Activated T-cell treated with anti-CD3 and anti-CD28 coated beads, Interleukin-2, amount 50 U/mL, for 72 hours (primary cell): ENCODE measurements around the gene CCSER1. TPM values are rescaled to one million over a fixed set of nuclear protein-coding genes. Genes with fewer than 3 reads are reported as not detected.

Experiments used
- ATAC-seq, 2 donors: fragments of 150-1000 bp; cut with Tn5 transposase; replicated peaks in 1 of 2; 2 replicates each; pipeline ENCODE4 v1.10.0; 2021; ENCODE audit warnings: moderate library complexity in 2 of 2, mild to moderate bottlenecking in 1 of 2
- DNase-seq, 2 donors: peaks; one replicate each; pipeline ENCODE4 v3.0.0; 2021 to 2022; ENCODE audit warnings: mixed read lengths in 1 of 2
- H3K27ac Mint-ChIP-seq: one replicate; pipeline ENCODE4 v1.8.0; 2022; ENCODE audit warnings: mild to moderate bottlenecking, moderate library complexity, mixed read lengths
- H3K27me3 Mint-ChIP-seq: one replicate; pipeline ENCODE4 v1.8.0; 2022; ENCODE audit warnings: low read depth, mixed read lengths
- H3K36me3 Mint-ChIP-seq, 2 donors: one replicate each; pipeline ENCODE4 v1.8.0; 2022; ENCODE audit warnings: mixed read lengths in 2 of 2, mild to moderate bottlenecking in 1 of 2; ENCODE audit not compliant: insufficient read depth in 2 of 2
- H3K4me1 Mint-ChIP-seq: one replicate; pipeline ENCODE4 v1.8.0; 2022; ENCODE audit warnings: low read depth, mixed read lengths
- H3K4me3 Mint-ChIP-seq, 2 donors: one replicate each; pipeline ENCODE4 v1.8.0; 2022; ENCODE audit warnings: mild to moderate bottlenecking in 2 of 2, mixed read lengths in 2 of 2, moderate library complexity in 2 of 2
- H3K9me3 Mint-ChIP-seq, 2 donors: one replicate each; pipeline ENCODE4 v1.8.0; 2022; ENCODE audit warnings: mixed read lengths in 2 of 2
- total RNA-seq, 2 donors: library from RNA; stranded (reverse); gene quantifications; one replicate each; pipeline ENCODE4 v1.2.3, GENCODE V29; 2022

The CCSER1 gene
- total RNA-seq, 2 donors from 2014 or later, result 0.09 TPM; not detected in 1

DNA sequence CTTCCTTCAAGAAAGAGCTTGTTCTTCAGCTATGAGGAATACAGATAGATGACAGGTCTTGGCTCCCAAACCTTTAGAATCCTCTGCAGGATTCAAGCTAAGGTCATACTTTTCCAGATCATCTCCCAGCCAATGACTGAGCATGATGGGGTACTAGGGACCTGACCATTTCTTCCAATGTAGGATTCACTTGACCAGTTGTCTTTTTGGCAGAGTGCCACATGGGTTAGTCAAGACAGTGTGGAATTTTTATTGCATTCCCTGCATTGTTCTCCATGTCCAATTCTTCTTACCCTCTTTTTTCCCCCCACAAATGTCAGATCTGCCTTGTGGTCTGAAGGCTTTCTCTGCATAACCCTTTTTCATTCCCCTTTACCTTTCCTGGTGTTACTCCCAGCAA, 99.5 kb downstream of the CCSER1 start:
- ATAC-seq, result no peak
- no peak for DNase-seq
- Mint-ChIP-seq H3K27me3 (no peaks in the 10 kb centered on the region), H3K4me3 (no peak overlapping the region), H3K4me1 (no peaks in the 10 kb centered on the region), H3K9me3 (peaks cover 3 to 7% of the 10 kb centered on the region in 2 donors), H3K27ac (no peak overlapping the region), H3K36me3 (peaks cover 0 to 6% of the 10 kb centered on the region in 2 donors)

DNA sequence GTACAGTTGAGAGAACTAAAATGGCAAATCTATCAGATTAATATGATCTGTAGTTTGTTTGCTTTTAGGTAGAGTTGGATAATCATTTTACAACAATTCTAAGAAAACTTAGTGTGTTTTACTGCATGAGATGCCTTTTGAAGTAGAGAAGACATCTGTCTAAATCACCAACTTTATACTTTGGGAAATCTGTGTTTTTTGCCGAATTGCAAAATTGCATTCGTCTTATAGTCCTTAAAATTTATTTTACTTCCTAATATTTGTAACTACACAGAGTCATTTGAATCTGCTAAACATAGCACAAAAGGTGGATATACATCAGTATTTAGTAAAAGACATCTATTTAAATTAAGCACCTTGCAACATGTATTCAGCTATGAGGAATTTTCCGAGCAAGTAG, 100.0 kb downstream of the CCSER1 start:
- no peak overlapping the region for H3K27ac Mint-ChIP-seq
- no peaks in the 10 kb centered on the region for H3K4me1 Mint-ChIP-seq
- DNase-seq (no peak), ATAC-seq (no peak)
- no peaks in the 10 kb centered on the region for H3K27me3 Mint-ChIP-seq
- no peak overlapping the region for H3K4me3 Mint-ChIP-seq
- H3K36me3 Mint-ChIP-seq, result peaks cover 0 to 6% of the 10 kb centered on the region in 2 donors
- H3K9me3 Mint-ChIP-seq, result peaks cover 3 to 7% of the 10 kb centered on the region in 2 donors

DNA sequence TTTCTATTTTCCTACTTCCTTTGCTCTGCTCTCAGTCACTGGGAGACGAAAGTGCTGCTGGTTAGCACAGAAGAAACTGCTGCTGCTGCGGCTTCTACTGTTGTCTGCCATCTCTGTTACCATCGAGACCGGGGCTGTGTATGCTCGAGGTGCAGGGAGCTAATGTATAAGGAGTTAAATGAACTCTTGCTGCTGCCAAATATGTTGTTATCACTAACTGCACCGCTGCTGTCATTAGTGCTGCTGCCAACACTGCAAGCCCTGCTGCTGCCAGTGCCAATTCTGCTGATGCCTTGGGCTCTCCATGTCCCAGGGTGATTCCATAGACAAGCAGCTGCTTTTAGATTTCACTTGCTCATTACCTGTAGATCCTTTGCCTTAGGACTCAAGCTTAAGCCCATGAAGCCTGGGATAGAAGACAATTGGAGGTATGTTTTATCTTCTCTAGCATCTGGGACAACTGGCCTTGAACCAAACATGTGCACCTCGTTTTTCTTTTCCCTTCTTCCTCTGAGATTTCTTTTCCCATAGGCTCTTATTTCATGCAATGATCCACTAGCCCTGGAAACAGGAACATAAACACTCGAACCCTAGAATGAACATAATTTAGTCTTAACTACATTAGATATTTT, 107.8 kb downstream of the CCSER1 start:
- Mint-ChIP-seq H3K4me1 (no peaks in the 10 kb centered on the region), H3K4me3 (no peak overlapping the region), H3K36me3 (no peaks in the 10 kb centered on the region), H3K9me3 (no peaks in the 10 kb centered on the region), H3K27ac (no peak overlapping the region), H3K27me3 (no peaks in the 10 kb centered on the region)
- DNase-seq, result no peak
- ATAC-seq, result no peak

DNA sequence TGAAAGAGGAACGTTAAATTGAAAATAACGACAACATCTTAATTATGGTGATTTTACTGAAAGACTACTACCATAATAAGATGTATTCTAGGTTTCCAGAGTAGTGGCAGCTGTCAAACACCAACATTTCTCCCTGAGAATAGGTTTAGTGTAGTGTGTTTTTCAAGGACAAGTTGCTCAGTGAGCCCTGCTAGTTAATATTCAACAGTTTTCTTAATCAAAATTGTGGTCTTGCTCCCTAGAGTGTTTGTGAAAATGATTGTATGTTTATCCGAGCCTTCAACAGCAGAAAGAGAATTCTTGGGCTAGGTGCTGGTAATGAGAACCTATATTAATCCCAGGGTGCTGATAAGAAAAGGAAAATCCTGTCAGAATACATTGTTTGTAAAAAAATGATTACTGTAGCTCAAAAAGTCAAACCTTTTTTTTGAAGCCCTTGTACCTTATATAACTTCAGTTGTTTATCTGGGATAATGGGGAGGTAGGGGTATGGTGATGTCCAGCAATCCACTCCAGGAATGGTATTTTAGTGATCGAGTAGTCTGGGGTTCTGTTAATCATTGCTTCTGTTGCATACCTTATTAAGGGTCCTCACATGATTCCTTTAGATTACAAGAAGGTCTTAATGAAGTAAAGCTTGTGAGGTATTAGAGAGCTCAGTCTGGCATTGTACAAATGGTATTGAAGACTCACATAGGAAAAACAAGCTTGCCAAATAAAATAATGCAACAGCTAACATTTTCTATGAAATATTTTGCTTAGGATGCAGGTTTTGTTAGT, 110.7 kb downstream of the CCSER1 start:
- Mint-ChIP-seq H3K4me1 (no peaks in the 10 kb centered on the region), H3K36me3 (no peaks in the 10 kb centered on the region), H3K27me3 (no peaks in the 10 kb centered on the region), H3K9me3 (no peaks in the 10 kb centered on the region), H3K27ac (no peak overlapping the region), H3K4me3 (no peak overlapping the region)
- ATAC-seq (no peak), DNase-seq (no peak)

DNA sequence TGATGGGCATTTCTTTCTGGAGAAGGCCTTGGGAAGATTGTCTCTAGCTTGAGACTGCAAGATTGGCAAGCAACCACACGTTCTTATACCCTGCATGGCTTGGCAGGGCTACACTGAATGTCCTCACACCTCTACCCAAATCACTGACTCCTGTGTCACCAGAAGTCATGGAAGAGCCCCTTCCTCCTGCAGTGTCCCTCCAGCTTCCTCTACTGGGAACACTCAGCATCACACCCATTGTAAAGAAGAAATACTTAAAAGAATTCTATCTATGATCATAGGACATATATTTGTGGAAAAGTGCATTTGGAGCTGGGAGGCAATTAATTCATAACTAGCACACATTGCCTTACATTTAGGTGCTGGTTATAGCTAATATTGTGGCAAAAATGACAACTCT, 113.1 kb downstream of the CCSER1 start:
- DNase-seq (no peak), ATAC-seq (no peak)
- Mint-ChIP-seq H3K9me3 (no peaks in the 10 kb centered on the region), H3K27me3 (no peaks in the 10 kb centered on the region), H3K27ac (no peak overlapping the region), H3K4me1 (no peaks in the 10 kb centered on the region), H3K4me3 (no peak overlapping the region), H3K36me3 (no peaks in the 10 kb centered on the region)

DNA sequence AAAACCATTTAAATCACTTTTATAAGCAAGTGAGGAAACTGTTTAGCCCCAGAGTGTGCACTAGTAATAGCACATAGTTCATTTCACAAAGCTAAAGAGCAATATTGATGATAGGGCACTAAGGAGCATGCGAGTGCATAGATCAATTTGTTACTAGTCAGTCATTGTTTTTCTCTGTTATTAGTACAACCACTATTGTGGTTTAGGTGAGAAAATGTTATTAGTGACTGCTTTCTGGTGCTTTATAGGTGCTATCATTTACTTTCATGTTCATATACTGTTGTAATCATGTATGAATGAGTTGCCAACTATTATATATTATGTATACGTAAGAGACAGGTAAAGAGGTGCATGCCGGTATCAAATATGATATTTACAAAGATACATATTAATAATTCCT, 113.8 kb downstream of the CCSER1 start:
- Mint-ChIP-seq H3K9me3 (no peaks in the 10 kb centered on the region), H3K27ac (no peak overlapping the region), H3K36me3 (no peaks in the 10 kb centered on the region), H3K4me1 (no peaks in the 10 kb centered on the region), H3K27me3 (no peaks in the 10 kb centered on the region), H3K4me3 (no peak overlapping the region)
- ATAC-seq, result no peak
- DNase-seq, result no peak

DNA sequence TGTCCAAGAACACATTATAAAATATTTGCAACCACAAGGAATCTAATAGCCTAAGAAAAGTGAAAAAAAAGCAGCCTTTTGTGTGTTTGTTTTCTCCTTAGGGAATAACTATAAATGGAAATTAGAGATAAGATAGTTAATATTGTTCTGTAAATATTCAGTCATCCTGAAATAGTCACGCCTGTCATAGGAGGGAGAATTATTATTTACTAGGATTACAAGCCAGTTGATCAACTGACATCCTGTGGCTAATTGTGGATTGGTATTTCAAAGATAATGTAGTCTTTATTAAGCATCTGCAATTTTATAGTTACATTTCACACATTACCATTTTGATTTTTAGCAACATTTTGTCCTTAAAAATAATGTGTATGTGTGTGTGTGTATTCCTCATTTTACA, 118.6 kb downstream of the CCSER1 start:
- H3K36me3 Mint-ChIP-seq, result no peaks in the 10 kb centered on the region
- H3K9me3 Mint-ChIP-seq, result peaks cover 0 to 2% of the 10 kb centered on the region in 2 donors
- no peak overlapping the region for H3K27ac Mint-ChIP-seq
- DNase-seq, result no peak
- H3K4me1 Mint-ChIP-seq, result no peaks in the 10 kb centered on the region
- no peak for ATAC-seq
- no peaks in the 10 kb centered on the region for H3K27me3 Mint-ChIP-seq
- no peak overlapping the region for H3K4me3 Mint-ChIP-seq

DNA sequence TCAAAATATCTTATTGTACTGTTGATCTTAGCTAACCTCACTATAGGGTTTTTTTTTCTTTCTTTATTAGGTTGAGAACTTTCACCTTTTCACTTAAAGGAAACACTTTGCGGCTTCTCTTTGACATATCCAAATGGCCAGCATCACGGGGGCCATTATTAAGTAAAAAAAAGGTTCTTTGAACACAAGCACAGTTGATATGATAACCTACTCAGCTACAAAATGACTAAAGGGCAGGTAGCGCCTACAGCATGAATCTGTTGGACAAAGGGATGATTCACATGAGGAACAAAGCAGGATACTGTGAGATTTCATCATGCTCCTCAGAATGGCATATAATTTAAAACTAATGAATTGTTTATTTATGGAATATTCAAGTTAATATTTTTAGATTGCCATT, 119.6 kb downstream of the CCSER1 start:
- H3K27ac Mint-ChIP-seq, result no peak overlapping the region
- H3K4me1 Mint-ChIP-seq, result no peaks in the 10 kb centered on the region
- no peaks in the 10 kb centered on the region for H3K27me3 Mint-ChIP-seq
- DNase-seq (no peak), ATAC-seq (no peak)
- no peak overlapping the region for H3K4me3 Mint-ChIP-seq
- H3K9me3 Mint-ChIP-seq, result peaks cover 0 to 2% of the 10 kb centered on the region in 2 donors
- no peaks in the 10 kb centered on the region for H3K36me3 Mint-ChIP-seq

DNA sequence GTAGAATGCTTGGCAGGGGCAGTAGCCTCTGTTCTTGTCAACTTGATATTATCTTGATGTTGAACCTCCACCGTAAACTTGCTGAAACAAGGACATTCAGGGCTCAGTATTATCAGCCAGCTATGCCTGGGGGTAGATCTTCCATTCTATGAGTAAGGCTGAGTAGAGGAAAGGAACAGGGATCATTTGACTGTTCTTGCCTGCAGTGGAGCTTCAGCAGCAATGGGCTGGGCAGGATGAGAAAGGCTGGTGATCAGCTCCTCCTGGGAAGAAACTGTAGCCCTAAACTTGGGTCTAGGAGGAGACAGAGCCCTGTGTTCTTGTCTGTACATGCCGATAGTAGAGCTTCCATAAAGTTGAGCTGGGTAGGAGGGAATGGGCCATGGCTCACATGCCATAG, 127.2 kb downstream of the CCSER1 start:
- ATAC-seq (no peak), DNase-seq (no peak)
- no peaks in the 10 kb centered on the region for H3K36me3 Mint-ChIP-seq
- no peaks in the 10 kb centered on the region for H3K4me1 Mint-ChIP-seq
- no peak overlapping the region for H3K27ac Mint-ChIP-seq
- H3K9me3 Mint-ChIP-seq, result peaks cover 0 to 3% of the 10 kb centered on the region in 2 donors
- no peak overlapping the region for H3K4me3 Mint-ChIP-seq
- H3K27me3 Mint-ChIP-seq, result no peaks in the 10 kb centered on the region

DNA sequence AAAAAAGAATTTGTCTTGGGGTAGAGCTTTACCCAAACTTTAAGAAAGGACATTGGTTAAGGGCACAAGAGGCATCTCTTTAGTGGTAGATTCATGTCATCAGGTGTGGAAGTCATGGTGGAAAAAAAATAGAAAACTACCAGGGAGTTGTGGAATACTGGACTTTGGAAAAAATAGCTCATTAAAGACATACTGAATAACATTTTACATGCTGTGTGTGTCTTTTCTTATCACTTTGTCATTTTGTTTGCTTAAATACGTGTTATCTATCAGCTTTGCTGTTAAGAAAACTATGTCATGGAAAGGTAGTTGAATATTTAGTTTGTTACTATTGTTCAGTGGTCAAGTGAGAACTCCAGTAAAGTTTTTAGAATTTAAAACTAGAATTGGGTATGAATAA, 147.0 kb downstream of the CCSER1 start:
- no peaks in the 10 kb centered on the region for H3K36me3 Mint-ChIP-seq
- no peaks in the 10 kb centered on the region for H3K4me1 Mint-ChIP-seq
- ATAC-seq (no peak), DNase-seq (no peak)
- H3K9me3 Mint-ChIP-seq, result no peaks in the 10 kb centered on the region
- no peak overlapping the region for H3K27ac Mint-ChIP-seq
- no peak overlapping the region for H3K4me3 Mint-ChIP-seq
- no peaks in the 10 kb centered on the region for H3K27me3 Mint-ChIP-seq

DNA sequence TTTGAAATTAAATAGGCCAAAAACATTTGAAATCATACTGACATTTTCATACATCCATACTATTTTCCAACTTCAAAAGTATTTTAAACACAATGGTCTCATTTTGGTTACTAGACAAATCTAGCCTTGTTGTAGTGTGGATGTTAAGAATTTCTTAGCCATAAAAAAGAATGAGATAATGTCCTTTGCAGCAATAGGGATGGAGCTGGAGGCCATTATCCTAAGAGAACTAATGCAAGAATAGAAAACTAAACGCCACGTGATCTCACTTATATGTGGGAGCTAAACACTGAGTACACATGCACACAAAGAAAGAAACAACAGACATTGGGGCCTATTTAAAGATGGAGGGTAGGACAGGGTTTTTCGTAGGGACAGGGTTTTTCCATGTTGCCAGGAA, 153.8 kb downstream of the CCSER1 start:
- H3K9me3 Mint-ChIP-seq, result no peaks in the 10 kb centered on the region
- DNase-seq (no peak), ATAC-seq (no peak)
- H3K4me3 Mint-ChIP-seq, result no peak overlapping the region
- H3K4me1 Mint-ChIP-seq, result no peaks in the 10 kb centered on the region
- H3K27me3 Mint-ChIP-seq, result no peaks in the 10 kb centered on the region
- no peak overlapping the region for H3K27ac Mint-ChIP-seq
- no peaks in the 10 kb centered on the region for H3K36me3 Mint-ChIP-seq

DNA sequence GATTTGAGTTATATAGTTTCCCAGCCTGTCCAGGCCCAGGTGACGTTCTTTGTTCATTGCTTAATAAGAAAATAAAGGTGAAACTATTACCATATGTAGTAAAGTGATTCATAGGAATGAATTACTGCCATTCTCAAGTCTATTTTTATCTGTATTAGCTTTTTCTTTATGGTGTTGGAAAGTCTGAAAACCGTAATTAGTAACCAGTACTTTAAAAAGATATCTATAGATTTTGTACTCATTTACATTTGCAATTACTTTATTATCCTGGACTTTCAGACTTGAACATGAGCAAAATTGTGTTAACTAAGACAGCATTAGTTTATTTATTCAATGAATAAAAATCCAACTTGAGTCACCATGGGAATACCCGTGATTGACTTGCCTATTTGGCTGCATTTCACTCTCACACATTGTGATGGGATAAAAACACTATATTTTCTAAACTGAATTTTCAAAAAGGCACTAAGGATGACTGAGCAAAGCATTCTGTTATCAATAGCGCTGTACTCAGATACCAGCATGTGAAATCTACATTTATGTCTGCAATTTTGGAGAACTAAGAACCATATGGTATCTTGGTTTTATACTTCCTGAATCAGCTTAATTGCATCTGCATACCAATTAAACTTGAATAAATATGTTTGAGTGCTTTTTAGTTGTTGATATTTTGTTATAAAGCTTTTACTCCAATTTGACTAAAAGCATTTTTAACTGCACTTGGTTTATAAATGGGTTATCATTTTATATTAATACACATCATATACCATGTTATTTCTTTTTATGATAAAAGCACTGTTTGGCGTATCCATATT, 154.6 kb downstream of the CCSER1 start:
- Mint-ChIP-seq H3K4me3 (no peak overlapping the region), H3K27me3 (no peaks in the 10 kb centered on the region), H3K4me1 (no peaks in the 10 kb centered on the region), H3K9me3 (no peaks in the 10 kb centered on the region), H3K27ac (no peak overlapping the region), H3K36me3 (no peaks in the 10 kb centered on the region)
- DNase-seq, result no peak
- ATAC-seq, result no peak

DNA sequence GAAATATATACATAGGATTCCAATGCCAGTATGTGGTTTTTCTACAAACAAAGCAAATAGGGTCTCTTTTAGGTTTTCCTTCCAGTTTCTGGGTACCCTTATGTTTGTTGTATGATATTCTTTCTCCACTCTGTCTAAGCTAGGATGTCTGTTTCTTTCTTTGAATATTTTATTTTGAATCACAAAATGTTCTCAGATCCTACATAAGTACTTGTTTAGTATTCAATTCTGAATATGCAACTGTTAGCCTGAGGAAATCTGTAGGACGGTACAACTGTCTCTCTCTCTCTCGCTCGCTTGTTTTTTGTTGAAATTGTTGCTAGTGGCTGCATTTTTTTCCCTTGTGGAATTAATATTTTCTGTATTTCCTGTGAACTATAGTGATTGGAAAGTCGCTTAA, 163.2 kb downstream of the CCSER1 start:
- Mint-ChIP-seq H3K27me3 (no peaks in the 10 kb centered on the region), H3K9me3 (no peaks in the 10 kb centered on the region), H3K4me1 (no peaks in the 10 kb centered on the region), H3K36me3 (no peaks in the 10 kb centered on the region), H3K4me3 (no peak overlapping the region), H3K27ac (no peak overlapping the region)
- ATAC-seq, result no peak
- DNase-seq, result no peak
